ENCODE measurements around the gene PARD6G. TPM values are rescaled to one million over a fixed set of nuclear protein-coding genes. Genes with fewer than 3 reads are reported as not detected.

The PARD6G gene
- total RNA-seq, 2 donors from 2014 or later: 12.3 to 18.7 TPM

DNA sequence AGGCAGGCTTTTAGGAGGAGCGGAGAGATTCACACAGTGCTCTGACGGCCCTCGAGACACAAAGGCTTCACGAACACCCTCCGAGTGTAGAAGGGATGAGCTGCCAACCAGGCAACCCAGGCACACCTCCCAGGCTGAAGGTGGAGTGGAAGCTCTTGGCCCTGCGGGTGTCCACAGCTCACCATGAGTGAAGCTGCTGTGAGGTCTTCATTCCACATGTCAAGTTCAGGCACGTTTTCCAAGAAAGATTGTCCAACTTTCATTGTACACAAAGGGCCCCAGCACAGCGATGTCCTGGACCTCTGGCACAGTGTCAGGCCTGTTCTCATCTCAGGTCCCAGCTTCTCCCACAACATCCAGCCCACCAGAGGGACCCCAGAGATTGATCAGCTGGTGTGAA, 13.4 kb downstream of the PARD6G start:
- WGBS: 42% methylated on average over 8 of the region's 8 CpGs
- Histone ChIP-seq H3K4me1 (replicated peaks) (no peaks in the 10 kb centered on the region), H3K9me3 (no peaks in the 10 kb centered on the region), H3K36me3 (no peaks in the 10 kb centered on the region), H3K27ac (no peak overlapping the region), H3K27me3 (replicated peaks; ENCODE audit: insufficient read depth) (no peaks in the 10 kb centered on the region), H3K4me3 (no peak overlapping the region)
- TF ChIP-seq, protein P1, sequence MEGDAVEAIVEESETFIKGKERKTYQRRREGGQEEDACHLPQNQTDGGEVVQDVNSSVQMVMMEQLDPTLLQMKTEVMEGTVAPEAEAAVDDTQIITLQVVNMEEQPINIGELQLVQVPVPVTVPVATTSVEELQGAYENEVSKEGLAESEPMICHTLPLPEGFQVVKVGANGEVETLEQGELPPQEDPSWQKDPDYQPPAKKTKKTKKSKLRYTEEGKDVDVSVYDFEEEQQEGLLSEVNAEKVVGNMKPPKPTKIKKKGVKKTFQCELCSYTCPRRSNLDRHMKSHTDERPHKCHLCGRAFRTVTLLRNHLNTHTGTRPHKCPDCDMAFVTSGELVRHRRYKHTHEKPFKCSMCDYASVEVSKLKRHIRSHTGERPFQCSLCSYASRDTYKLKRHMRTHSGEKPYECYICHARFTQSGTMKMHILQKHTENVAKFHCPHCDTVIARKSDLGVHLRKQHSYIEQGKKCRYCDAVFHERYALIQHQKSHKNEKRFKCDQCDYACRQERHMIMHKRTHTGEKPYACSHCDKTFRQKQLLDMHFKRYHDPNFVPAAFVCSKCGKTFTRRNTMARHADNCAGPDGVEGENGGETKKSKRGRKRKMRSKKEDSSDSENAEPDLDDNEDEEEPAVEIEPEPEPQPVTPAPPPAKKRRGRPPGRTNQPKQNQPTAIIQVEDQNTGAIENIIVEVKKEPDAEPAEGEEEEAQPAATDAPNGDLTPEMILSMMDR (IDR thresholded peaks at IDR 0.05): no peak
- TF ChIP-seq POLR2AphosphoS5 (IDR thresholded peaks at IDR 0.05) (no peak), POLR2A (IDR thresholded peaks at IDR 0.05) (no peak)
- intact Hi-C loops (cut with DNase I): no loop called here
- DNase-seq (ENCODE audit: low spot score): no peak

DNA sequence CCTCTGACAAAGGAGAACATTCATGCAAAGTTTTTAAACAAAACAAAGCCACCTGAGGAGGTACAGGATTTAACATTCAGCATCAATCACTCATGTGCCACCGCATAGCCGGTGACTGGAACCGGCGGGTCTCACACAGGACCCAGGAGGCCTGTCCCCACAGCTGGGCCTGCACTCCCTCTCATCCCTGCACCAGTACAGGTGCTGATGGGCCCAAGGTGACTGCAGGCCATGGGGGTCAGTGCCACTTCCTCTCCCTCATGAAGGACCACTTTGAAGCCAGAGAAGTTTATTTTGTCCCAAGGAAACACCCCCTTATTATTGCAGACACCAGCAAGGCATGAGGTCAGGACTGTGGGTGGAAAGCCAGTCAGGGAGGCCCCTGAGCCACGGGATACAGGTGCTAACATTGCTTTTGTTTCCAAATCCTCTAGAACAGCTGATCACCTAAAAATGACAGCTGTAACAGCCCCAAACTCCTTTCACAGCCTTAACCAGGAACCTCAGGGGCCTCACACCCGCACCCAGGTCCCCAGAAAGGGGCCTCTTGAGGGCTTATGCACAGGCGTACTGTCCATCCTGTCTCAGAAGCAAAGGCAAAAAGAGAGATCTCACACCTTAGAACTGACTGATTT, 14.0 kb downstream of the PARD6G start:
- TF ChIP-seq POLR2AphosphoS5 (IDR thresholded peaks at IDR 0.05) (no peak), POLR2A (IDR thresholded peaks at IDR 0.05) (no peak)
- TF ChIP-seq, protein P1 (IDR thresholded peaks at IDR 0.05): no peak
- DNase-seq (ENCODE audit: low spot score): no peak
- 77% methylated on average over 7 of the region's 7 CpGs for WGBS

DNA sequence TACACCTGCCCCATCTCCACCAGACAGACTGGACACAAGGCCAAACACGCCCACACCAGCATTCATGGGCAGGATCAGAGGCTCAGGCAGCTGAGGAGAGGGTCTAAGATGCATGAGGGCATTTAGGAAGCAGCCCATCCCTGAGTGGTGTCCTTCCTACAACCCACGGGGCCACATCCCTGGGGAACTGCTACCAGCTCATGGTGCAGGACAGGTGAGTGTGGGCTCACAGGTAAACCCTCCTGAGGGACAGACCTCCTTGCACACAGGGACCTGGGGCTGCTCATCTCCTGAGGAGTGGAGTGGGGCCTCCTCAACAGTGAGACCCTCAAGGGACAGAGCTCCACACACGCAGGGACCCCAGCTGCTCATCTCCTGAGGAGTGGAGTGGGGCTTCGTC, 14.6 kb downstream of the PARD6G start:
- WGBS: 89% methylated on average over 4 of the region's 4 CpGs
- no peaks in the 10 kb centered on the region for H3K9me3 ChIP-seq
- no peak for DNase-seq (ENCODE audit: low spot score)
- no peak overlapping the region for H3K4me3 ChIP-seq
- intact Hi-C loops (cut with DNase I): no loop called here
- no peaks in the 10 kb centered on the region for H3K36me3 ChIP-seq
- H3K27ac ChIP-seq: no peak overlapping the region
- TF ChIP-seq POLR2AphosphoS5 (IDR thresholded peaks at IDR 0.05): no peak
- no peak for TF ChIP-seq POLR2A (IDR thresholded peaks at IDR 0.05)
- TF ChIP-seq, protein P1 (IDR thresholded peaks at IDR 0.05): no peak
- H3K27me3 ChIP-seq (replicated peaks; ENCODE audit: insufficient read depth): no peaks in the 10 kb centered on the region
- H3K4me1 ChIP-seq (replicated peaks): no peaks in the 10 kb centered on the region

More for the DNA sequence above, 14.0 kb downstream of the PARD6G start:
- no peaks in the 10 kb centered on the region for H3K27me3 ChIP-seq (replicated peaks; ENCODE audit: insufficient read depth)
- intact Hi-C loops (cut with DNase I): no loop called here
- H3K4me1 ChIP-seq (replicated peaks): no peaks in the 10 kb centered on the region
- H3K4me3 ChIP-seq: no peak overlapping the region
- H3K9me3 ChIP-seq: no peaks in the 10 kb centered on the region
- no peaks in the 10 kb centered on the region for H3K36me3 ChIP-seq
- H3K27ac ChIP-seq: no peak overlapping the region

DNA sequence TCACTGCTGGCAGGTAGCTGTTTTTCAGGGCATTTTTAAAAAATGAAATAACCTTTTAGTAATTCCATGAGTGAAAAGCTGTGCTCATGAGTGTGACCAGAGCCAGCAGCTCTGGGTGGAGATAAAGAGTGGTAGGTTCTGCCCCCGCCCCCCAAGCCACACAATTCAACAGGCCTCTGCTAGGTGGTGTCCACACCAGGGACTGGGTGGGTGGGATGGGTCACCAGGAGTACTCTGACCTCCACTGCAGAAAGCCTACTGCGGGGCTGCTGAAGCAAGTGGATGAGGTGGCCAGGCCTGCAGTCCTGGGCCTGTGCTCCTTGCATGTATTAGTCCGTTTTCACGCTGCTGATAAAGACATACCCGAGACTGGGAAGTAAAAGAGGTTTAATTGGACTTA, 15.3 kb downstream of the PARD6G start:
- intact Hi-C loops (cut with DNase I): no loop called here
- no peak overlapping the region for H3K27ac ChIP-seq
- no peak for TF ChIP-seq POLR2A (IDR thresholded peaks at IDR 0.05)
- TF ChIP-seq, protein P1 (IDR thresholded peaks at IDR 0.05): no peak
- no peak for TF ChIP-seq POLR2AphosphoS5 (IDR thresholded peaks at IDR 0.05)
- no peaks in the 10 kb centered on the region for H3K4me1 ChIP-seq (replicated peaks)
- H3K4me3 ChIP-seq: no peak overlapping the region
- H3K9me3 ChIP-seq: no peaks in the 10 kb centered on the region
- no peaks in the 10 kb centered on the region for H3K36me3 ChIP-seq
- no peaks in the 10 kb centered on the region for H3K27me3 ChIP-seq (replicated peaks; ENCODE audit: insufficient read depth)
- DNase-seq (ENCODE audit: low spot score): no peak
- WGBS: 90% methylated on average over 5 of the region's 5 CpGs

DNA sequence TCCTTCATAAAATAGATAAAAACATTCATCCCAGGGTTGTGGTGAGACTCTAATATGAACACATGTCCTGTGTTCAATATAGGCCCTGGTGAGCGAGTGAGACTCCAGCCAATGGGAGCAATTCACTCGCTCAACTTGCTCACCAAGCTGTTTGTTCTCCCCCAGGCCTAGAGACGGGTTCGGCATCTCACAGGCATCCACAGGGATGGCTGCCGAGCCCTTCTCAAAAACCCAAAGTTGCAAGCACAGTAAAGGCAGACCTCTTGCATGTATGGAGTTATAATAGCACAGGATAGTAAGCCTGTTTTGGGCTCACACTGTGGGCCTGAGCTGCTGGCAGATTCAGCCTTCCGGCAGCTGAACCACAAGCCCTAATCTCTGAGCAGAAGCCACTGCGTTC, 15.7 kb downstream of the PARD6G start:
- H3K9me3 ChIP-seq: no peaks in the 10 kb centered on the region
- intact Hi-C loops (cut with DNase I): no loop called here
- H3K4me1 ChIP-seq (replicated peaks): no peaks in the 10 kb centered on the region
- no peaks in the 10 kb centered on the region for H3K27me3 ChIP-seq (replicated peaks; ENCODE audit: insufficient read depth)
- 93% methylated on average over 7 of the region's 7 CpGs for WGBS
- TF ChIP-seq, protein P1 (IDR thresholded peaks at IDR 0.05): no peak
- TF ChIP-seq POLR2AphosphoS5 (IDR thresholded peaks at IDR 0.05) (no peak), POLR2A (IDR thresholded peaks at IDR 0.05) (no peak)
- no peaks in the 10 kb centered on the region for H3K36me3 ChIP-seq
- no peak overlapping the region for H3K27ac ChIP-seq
- H3K4me3 ChIP-seq: no peak overlapping the region
- no peak for DNase-seq (ENCODE audit: low spot score)
